MM.1S (cell line): ENCODE measurements around the gene PTGIR.

Experiments
- EZH2 ChIP-seq: fragments of 300-600 bp; sonication (generic); optimal IDR thresholded peaks from 2 replicates; pipeline ENCODE3; 2017; ENCODE audit warnings: low read depth, mild to moderate bottlenecking, antibody characterized with exemption, low read length, mixed read lengths
- EZH2phosphoT487 ChIP-seq: fragments of 300-600 bp; sonication (generic); IDR thresholded peaks from 2 replicates; pipeline ENCODE4 v1.6.1; 2018; ENCODE audit warnings: antibody characterized with exemption, low read length
- TF ChIP-seq, protein P1 (sequence below): fragments of 300-600 bp; sonication (generic); IDR thresholded peaks from 2 replicates; pipeline ENCODE4 v1.5.1; 2016; ENCODE audit warnings: antibody characterized with exemption, low read length, mixed read lengths

DNA sequence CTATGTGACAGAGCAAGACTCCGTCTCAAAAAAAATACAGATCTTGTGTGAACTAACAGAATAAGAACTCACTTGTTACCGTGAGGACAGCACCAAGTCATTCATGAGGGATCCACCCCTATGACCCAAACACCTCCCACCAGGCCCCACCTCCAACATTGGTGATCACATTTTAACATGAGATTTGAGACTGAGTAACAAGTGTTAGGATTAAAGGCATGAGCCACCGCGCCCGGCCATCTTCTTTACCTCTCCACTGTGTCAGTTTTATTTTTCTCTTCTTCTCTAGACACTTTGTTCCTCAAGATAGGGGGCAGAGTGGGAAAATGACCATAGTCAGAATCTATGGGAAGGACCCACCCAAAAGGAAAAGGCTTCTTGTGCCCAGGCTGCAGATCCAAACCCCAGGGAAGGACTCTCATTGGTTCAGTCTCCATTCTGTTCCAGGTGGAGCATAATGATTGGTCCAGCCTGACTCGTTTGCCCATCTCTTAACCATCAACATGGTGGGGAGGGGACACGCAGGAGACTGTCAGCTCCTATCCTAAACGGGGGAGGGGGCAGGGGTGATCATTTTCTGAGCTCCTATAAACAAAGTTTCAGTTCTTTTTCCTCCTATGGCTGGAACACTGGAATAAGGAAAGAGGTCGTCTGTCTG lies 25.0 kb downstream of the PTGIR start:
- TF ChIP-seq, protein P1, sequence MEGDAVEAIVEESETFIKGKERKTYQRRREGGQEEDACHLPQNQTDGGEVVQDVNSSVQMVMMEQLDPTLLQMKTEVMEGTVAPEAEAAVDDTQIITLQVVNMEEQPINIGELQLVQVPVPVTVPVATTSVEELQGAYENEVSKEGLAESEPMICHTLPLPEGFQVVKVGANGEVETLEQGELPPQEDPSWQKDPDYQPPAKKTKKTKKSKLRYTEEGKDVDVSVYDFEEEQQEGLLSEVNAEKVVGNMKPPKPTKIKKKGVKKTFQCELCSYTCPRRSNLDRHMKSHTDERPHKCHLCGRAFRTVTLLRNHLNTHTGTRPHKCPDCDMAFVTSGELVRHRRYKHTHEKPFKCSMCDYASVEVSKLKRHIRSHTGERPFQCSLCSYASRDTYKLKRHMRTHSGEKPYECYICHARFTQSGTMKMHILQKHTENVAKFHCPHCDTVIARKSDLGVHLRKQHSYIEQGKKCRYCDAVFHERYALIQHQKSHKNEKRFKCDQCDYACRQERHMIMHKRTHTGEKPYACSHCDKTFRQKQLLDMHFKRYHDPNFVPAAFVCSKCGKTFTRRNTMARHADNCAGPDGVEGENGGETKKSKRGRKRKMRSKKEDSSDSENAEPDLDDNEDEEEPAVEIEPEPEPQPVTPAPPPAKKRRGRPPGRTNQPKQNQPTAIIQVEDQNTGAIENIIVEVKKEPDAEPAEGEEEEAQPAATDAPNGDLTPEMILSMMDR = no peak
- TF ChIP-seq EZH2 (no peak), EZH2phosphoT487 (no peak)
